ENCODE measurements around the gene CRYGN.

CRYGN gene

GRCh38 chr7:151430391-151431205 is 9.3 kb downstream of the CRYGN start:
- Histone ChIP-seq H3K36me3 (ENCODE audit: insufficient read depth, low read length) (no peaks in the 10 kb centered on the region), H3K4me3 (ENCODE audit: low read depth in 1 of 2, low read length in 2 of 2) (no peak overlapping the region), H3K4me2 (ENCODE audit: insufficient read depth, low read length) (no peak overlapping the region), H3K79me2 (ENCODE audit: insufficient read depth, low read length) (no peaks in the 10 kb centered on the region), H3K9ac (ENCODE audit: low read depth, low read length) (no peak overlapping the region), H4K20me1 (ENCODE audit: insufficient read depth, low read length) (no peaks in the 10 kb centered on the region), H3K27me3 (ENCODE audit: insufficient read depth, low read length, poor library complexity) (no peaks in the 10 kb centered on the region), H2AFZ (ENCODE audit: low read depth, low read length) (no peak overlapping the region), H3K9me3 (ENCODE audit: insufficient read depth, low read length, severe bottlenecking) (no peaks in the 10 kb centered on the region), H3K4me1 (ENCODE audit: insufficient read depth, low read length) (peaks cover 65% of the 10 kb centered on the region), H3K27ac (ENCODE audit: low read length) (peak overlapping the region; percentile 60)
- DNase-seq (no peak), ATAC-seq (ENCODE audit: insufficient read depth, low read depth) (no peak)
- no peak for TF ChIP-seq CTCF (IDR thresholded peaks at IDR 0.05; ENCODE audit: borderline replicate concordance, extremely low read depth, low read length, poor library complexity, severe bottlenecking)
- no peak for TF ChIP-seq EZH2 (IDR thresholded peaks at IDR 0.05; ENCODE audit: borderline replicate concordance, low read depth, low read length, severe bottlenecking)

GRCh38 chr7:151429560-151430331 is 10.2 kb downstream of the CRYGN start:
- H3K9ac ChIP-seq (ENCODE audit: low read depth, low read length), result peak overlapping the region; percentile 31
- ATAC-seq (ENCODE audit: insufficient read depth, low read depth), result peak; percentile 86
- TF ChIP-seq CTCF (IDR thresholded peaks at IDR 0.05; ENCODE audit: borderline replicate concordance, extremely low read depth, low read length, poor library complexity, severe bottlenecking) (peak; percentile 41), EZH2 (IDR thresholded peaks at IDR 0.05; ENCODE audit: borderline replicate concordance, low read depth, low read length, severe bottlenecking) (no peak)

GRCh38 chr7:151429237-151429559 is 10.7 kb downstream of the CRYGN start:
- TF ChIP-seq EZH2 (IDR thresholded peaks at IDR 0.05; ENCODE audit: borderline replicate concordance, low read depth, low read length, severe bottlenecking) (no peak), CTCF (IDR thresholded peaks at IDR 0.05; ENCODE audit: borderline replicate concordance, extremely low read depth, low read length, poor library complexity, severe bottlenecking) (no peak)
- DNase-seq (no peak), ATAC-seq (ENCODE audit: insufficient read depth, low read depth) (no peak)
- peak overlapping the region; percentile 45 for H3K4me2 ChIP-seq (ENCODE audit: insufficient read depth, low read length)
- H3K4me3 ChIP-seq (ENCODE audit: low read depth in 1 of 2, low read length in 2 of 2), result peak overlapping the region in 1 of 2 experiments; percentile 18; a peak in 1 of 4 replicates
- H2AFZ ChIP-seq (ENCODE audit: low read depth, low read length), result no peak overlapping the region
- no peaks in the 10 kb centered on the region for H4K20me1 ChIP-seq (ENCODE audit: insufficient read depth, low read length)
- H3K27me3 ChIP-seq (ENCODE audit: insufficient read depth, low read length, poor library complexity), result no peaks in the 10 kb centered on the region
- no peaks in the 10 kb centered on the region for H3K79me2 ChIP-seq (ENCODE audit: insufficient read depth, low read length)
- H3K9ac ChIP-seq (ENCODE audit: low read depth, low read length), result peak overlapping the region; percentile 31
- H3K27ac ChIP-seq (ENCODE audit: low read length), result peak overlapping the region; percentile 82
- H3K9me3 ChIP-seq (ENCODE audit: insufficient read depth, low read length, severe bottlenecking), result no peaks in the 10 kb centered on the region
- peaks cover 65% of the 10 kb centered on the region for H3K4me1 ChIP-seq (ENCODE audit: insufficient read depth, low read length)
- H3K36me3 ChIP-seq (ENCODE audit: insufficient read depth, low read length), result no peaks in the 10 kb centered on the region

More at GRCh38 chr7:151429560-151430331, 10.2 kb downstream of the CRYGN start:
- Histone ChIP-seq H3K27ac (ENCODE audit: low read length) (peak overlapping the region; percentile 82), H3K4me3 (ENCODE audit: low read depth in 1 of 2, low read length in 2 of 2) (peak overlapping the region in 1 of 2 experiments; percentile 19; a peak in 1 of 4 replicates), H3K4me1 (ENCODE audit: insufficient read depth, low read length) (peaks cover 65% of the 10 kb centered on the region), H3K36me3 (ENCODE audit: insufficient read depth, low read length) (no peaks in the 10 kb centered on the region), H2AFZ (ENCODE audit: low read depth, low read length) (no peak overlapping the region), H3K4me2 (ENCODE audit: insufficient read depth, low read length) (peak overlapping the region; percentile 45), H3K79me2 (ENCODE audit: insufficient read depth, low read length) (no peaks in the 10 kb centered on the region), H3K27me3 (ENCODE audit: insufficient read depth, low read length, poor library complexity) (no peaks in the 10 kb centered on the region), H4K20me1 (ENCODE audit: insufficient read depth, low read length) (no peaks in the 10 kb centered on the region), H3K9me3 (ENCODE audit: insufficient read depth, low read length, severe bottlenecking) (no peaks in the 10 kb centered on the region)
- DNase-seq, result peak; percentile 89

Measured in DND-41 (cell line).